ENCODE measurements around the gene MATCAP1.
A peak's percentile ranks its signal among the peaks of the same experiment; 100 is the strongest.

Gene MATCAP1

GRCh38 chr16:67155295-67156142 is 28.2 kb downstream of the MATCAP1 start:
- DNase-seq: peak; percentile 100

- DNase-seq: peak; percentile 35
Observed at GRCh38 chr16:67154578-67155294, 29.0 kb downstream of the MATCAP1 start.

- DNase-seq: peak; percentile 94
Observed at GRCh38 chr16:67151431-67152097, 32.2 kb downstream of the MATCAP1 start.

- DNase-seq: peak; percentile 73
Observed at GRCh38 chr16:67150833-67151396, 32.8 kb downstream of the MATCAP1 start, which contains the start of gene B3GNT9. B3GNT9 (minus strand) TSS chr16:67150998; CDS start chr16:67150485, 513 bp downstream.

- DNase-seq: peak; percentile 53
Observed at GRCh38 chr16:67150047-67150832, 33.5 kb downstream of the MATCAP1 start.

GRCh38 chr16:67149276-67150046 is 34.3 kb downstream of the MATCAP1 start:
- DNase-seq: peak; percentile 31

- peak; percentile 45 for DNase-seq
Observed at GRCh38 chr16:67148656-67149275, 35.0 kb downstream of the MATCAP1 start.

GRCh38 chr16:67148221-67148620 is 35.5 kb downstream of the MATCAP1 start:
- DNase-seq: no peak

- no peak for DNase-seq
Observed at GRCh38 chr16:67147437-67148140, 36.2 kb downstream of the MATCAP1 start.

GRCh38 chr16:67146523-67147357 is 37.0 kb downstream of the MATCAP1 start:
- peak; percentile 57 for DNase-seq

- no peak for DNase-seq
Observed at GRCh38 chr16:67145746-67146145, 38.0 kb downstream of the MATCAP1 start.

- DNase-seq: no peak
Observed at GRCh38 chr16:67144943-67145342, 38.8 kb downstream of the MATCAP1 start.

GRCh38 chr16:67142342-67142741 is 41.4 kb downstream of the MATCAP1 start:
- DNase-seq: no peak

- no peak for DNase-seq
Observed at GRCh38 chr16:67141391-67141790, 42.4 kb downstream of the MATCAP1 start.

- DNase-seq: no peak
Observed at GRCh38 chr16:67137605-67138004, 46.2 kb downstream of the MATCAP1 start.

GRCh38 chr16:67129422-67129821 is 54.3 kb downstream of the MATCAP1 start:
- DNase-seq: no peak

- DNase-seq: no peak
Observed at GRCh38 chr16:67128887-67129286, 54.9 kb downstream of the MATCAP1 start.

- DNase-seq: no peak
Observed at GRCh38 chr16:67128417-67128816, 55.3 kb downstream of the MATCAP1 start.
